SK-N-MC (cell line): Measurements from ENCODE around the gene KIF26A.

ENCODE experiments used
- EZH2 ChIP-seq: fragments of 200-600 bp; sonication (generic); IDR thresholded peaks from one replicate; pipeline ENCODE4 v1.6.1; 2017; ENCODE audit warnings: antibody characterized with exemption
- POLR2AphosphoS5 ChIP-seq: IDR thresholded peaks from 2 replicates; pipeline ENCODE4 v1.6.1; 2012; ENCODE audit warnings: mild to moderate bottlenecking, low read depth, low read length, borderline replicate concordance

- TF ChIP-seq EZH2 = no peak
- no peak for TF ChIP-seq POLR2AphosphoS5
Observed at GRCh38 chr14:104221636-104222369, 83.4 kb downstream of the KIF26A start.
